SH-SY5Y (cell line): ENCODE data around the gene LENG9.

ENCODE experiments used
- GATA2 ChIP-seq: IDR thresholded peaks from 2 replicates; pipeline ENCODE4 v1.6.1; 2011; ENCODE audit warnings: mild to moderate bottlenecking, low read depth, low read length
- GATA3 ChIP-seq: IDR thresholded peaks from 2 replicates; pipeline ENCODE4 v1.6.1; 2011; ENCODE audit warnings: low read depth, mild to moderate bottlenecking, low read length, moderate library complexity

DNA sequence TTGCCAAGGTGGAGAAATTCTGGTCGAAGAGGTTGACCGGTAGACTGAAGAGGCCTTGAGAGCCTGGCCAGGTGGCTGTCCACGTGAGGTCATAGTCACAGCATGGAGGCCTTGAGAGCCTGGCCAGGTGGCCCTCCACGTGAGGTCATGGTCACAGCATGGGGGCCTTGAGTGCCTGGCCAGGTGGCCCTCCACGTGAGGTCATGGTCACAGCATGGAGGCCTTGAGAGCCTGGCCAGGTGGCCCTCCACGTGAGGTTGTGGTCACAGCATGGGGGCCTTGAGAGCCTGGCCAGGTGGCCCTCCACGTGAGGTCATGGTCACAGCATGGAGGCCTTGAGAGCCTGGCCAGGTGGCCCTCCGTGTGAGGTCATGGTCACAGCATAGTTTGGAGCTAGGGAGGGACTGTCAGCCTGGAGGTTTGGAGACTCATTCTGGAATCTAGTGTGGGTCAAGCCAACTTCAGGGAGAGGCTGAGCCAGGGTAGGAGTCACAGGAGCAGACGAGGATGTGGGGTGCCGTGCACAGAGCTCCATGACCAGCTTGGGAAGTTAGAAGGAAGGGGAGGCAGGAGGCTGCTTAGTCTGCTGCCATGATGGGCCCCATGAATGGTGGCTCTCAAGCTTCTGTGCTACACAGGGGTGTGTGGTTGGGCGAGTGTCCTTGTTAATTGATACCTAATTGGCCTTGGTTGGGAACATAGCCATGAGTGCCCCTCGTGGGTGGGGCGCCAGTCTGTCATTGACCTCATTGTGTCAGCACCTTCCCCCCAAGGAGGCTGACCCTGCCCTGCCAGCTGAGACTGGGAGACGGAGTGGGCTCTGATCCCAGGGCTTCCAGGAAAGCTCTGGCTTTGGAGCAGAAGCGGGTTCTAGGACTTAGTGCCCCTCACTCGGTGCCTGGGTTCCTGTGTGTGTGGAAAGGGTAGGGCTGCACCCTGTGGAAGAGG, 4.0 kb downstream of the LENG9 start:
- no peak for TF ChIP-seq GATA3
- no peak for TF ChIP-seq GATA2
